IPS-18c (cell line): Measurements from ENCODE around the gene INCA1.
A peak's percentile ranks its signal among the peaks of the same experiment; 100 is the strongest.

ENCODE experiments used
- H3K4me3 ChIP-seq: 2 replicates; pipeline ENCODE4 v1.7.0; 2013; ENCODE audit warnings: low read depth, mild to moderate bottlenecking, low read length, moderate library complexity; ENCODE audit not compliant: insufficient read depth
- H3K9me3 ChIP-seq: one replicate; pipeline ENCODE4 v1.6.1; 2013; ENCODE audit warnings: mild to moderate bottlenecking, low read length, moderate library complexity; ENCODE audit not compliant: control insufficient read depth, insufficient read depth

INCA1 gene

DNA sequence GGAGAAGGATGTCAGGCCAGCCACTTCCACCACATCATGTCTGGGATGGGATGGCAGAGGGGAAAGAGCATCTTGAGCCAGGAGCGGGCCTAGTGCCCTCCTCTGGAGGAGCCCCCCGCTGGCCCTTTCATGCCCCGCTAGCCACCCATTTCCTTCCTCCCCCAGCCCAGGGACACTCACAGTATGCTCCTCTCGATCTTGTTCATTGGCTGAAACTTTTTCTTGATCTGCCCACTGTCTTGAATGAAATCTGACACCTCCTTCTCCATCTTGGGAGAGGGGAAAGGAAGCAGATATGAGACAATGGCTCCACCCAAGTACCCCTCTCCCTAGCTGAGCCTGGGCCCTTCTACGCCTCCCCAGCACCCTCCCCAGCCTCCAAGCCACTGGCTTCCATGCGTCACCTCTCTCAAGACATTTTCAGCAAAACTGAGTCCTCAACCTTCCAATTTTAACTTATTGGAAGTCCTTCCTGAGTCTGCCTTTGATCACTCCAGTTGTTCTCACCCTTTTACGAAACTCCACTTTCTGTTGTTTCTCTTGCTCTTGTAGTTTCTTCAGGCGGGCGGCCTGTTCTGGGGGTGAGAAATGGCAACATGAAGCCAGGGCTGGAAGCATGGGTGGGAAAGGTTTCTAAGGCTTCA is 36.9 kb downstream of the INCA1 start:
- H3K4me3 ChIP-seq, result no peak overlapping the region
- H3K9me3 ChIP-seq, result no peaks in the 10 kb centered on the region

- H3K4me3 ChIP-seq, result no peak overlapping the region
- H3K9me3 ChIP-seq, result no peaks in the 10 kb centered on the region
These were observed 37.9 kb downstream of the INCA1 start for GRCh38 chr17:4959261-4959965.

DNA sequence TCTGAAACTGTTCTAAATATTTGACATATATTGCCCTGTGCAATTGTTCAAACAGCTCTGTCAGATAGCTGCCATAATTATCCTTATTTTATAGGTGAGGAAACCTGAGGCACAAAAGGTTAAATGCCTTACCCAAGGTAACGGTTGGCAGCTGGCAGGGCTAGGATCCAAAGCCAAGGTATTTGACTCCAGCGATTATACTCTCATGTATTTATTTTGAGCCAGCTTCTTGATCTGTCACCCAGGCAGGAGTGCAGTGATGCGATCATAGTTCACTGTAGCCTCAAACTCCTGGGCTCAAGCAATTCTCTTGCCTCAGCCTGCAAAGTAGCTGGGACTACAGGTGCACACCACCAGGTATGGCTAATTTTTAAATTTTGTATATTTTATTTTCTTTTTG is 39.2 kb downstream of the INCA1 start:
- no peak overlapping the region for H3K4me3 ChIP-seq
- H3K9me3 ChIP-seq, result no peaks in the 10 kb centered on the region

GRCh38 chr17:4956493-4957061 is 40.7 kb downstream of the INCA1 start:
- H3K9me3 ChIP-seq, result no peaks in the 10 kb centered on the region
- no peak overlapping the region for H3K4me3 ChIP-seq

GRCh38 chr17:4955091-4955490 is 42.2 kb downstream of the INCA1 start:
- H3K4me3 ChIP-seq, result no peak overlapping the region
- no peaks in the 10 kb centered on the region for H3K9me3 ChIP-seq

DNA sequence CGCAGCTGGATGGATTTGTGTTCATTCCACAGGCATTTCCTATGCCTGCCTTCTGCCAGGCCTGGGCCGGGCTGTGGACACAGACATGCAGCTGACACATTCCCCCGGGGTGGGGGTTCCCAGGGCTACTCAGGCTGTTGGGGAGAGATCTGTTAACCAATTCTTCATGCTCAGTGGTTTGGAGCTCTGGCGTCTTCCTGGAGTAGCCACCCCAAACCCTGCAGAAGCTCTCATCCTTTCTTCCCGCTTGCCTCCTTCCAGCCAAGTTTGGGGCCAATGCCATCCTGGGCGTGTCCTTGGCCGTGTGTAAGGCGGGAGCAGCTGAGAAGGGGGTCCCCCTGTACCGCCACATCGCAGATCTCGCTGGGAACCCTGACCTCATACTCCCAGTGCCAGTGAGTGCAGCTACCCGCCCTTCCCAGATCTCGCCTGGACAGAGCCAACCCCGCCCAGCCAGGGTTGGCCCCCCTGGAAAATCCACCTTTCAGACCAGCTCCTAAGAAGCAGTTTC is 43.8 kb downstream of the INCA1 start:
- Histone ChIP-seq H3K9me3 (no peaks in the 10 kb centered on the region), H3K4me3 (no peak overlapping the region)

DNA sequence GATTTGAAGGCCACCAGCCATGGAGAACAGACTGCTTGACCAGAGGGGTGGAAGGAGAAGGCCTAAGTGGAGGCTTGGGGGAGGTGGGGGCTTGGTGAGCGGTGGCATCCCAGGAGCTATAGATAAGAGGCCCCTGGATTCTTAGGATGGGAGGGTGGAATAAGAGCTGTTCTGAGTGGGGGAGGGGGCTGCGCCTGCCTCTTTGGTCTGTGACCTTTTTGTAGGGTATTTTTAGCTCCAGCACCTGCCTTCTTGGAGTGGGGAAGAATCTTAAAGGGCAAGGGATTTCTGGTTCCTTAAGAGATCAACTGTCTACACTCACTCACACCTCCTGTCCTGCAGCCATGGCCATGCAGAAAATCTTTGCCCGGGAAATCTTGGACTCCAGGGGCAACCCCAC is 45.8 kb downstream of the INCA1 start:
- Histone ChIP-seq H3K4me3 (peak overlapping the region; percentile 71; the same call in 1 of the 2 replicates), H3K9me3 (no peaks in the 10 kb centered on the region)

- peak within 1 kb of the TSS; percentile 71 for H3K4me3 ChIP-seq
These were observed 46.5 kb downstream of the INCA1 start, which contains the start of gene ENO3 for GRCh38 chr17:4950746-4951204. Gene ENO3 (plus strand): TSS chr17:4951119. CDS start chr17:4951830, 711 bp downstream.

GRCh38 chr17:4950075-4950745 is 47.1 kb downstream of the INCA1 start:
- peak overlapping the region; percentile 71 for H3K4me3 ChIP-seq

More at GRCh38 chr17:4950746-4951204, 46.5 kb downstream of the INCA1 start, which contains the start of gene ENO3:
- no peaks in the 10 kb centered on the region for H3K9me3 ChIP-seq

GRCh38 chr17:4949321-4950074 is 47.8 kb downstream of the INCA1 start:
- no peaks in the 10 kb centered on the region for H3K9me3 ChIP-seq
- peak overlapping the region; percentile 94 for H3K4me3 ChIP-seq

More at GRCh38 chr17:4950075-4950745, 47.1 kb downstream of the INCA1 start:
- H3K9me3 ChIP-seq, result no peaks in the 10 kb centered on the region

DNA sequence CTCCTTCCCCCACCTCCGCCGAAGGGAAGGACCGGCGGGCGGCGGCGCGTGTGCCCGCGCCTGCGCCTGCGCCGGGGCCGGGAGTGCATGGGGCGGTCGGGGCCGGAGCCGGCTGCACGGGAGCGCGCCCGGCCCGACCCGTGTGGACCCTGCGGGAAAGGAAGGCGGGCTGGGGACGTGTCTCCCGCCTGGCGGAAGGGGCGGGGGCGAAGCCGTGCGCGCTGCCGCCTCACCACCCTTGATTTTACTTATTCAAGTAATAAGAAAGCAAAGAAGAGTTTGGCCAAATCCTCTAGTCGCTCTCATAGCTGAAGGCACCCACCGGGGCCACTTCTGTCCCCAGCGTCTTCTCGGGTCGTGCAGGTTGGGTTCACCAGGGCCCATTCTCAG is 48.4 kb downstream of the INCA1 start:
- H3K9me3 ChIP-seq, result no peaks in the 10 kb centered on the region
- H3K4me3 ChIP-seq, result peak overlapping the region; percentile 94

DNA sequence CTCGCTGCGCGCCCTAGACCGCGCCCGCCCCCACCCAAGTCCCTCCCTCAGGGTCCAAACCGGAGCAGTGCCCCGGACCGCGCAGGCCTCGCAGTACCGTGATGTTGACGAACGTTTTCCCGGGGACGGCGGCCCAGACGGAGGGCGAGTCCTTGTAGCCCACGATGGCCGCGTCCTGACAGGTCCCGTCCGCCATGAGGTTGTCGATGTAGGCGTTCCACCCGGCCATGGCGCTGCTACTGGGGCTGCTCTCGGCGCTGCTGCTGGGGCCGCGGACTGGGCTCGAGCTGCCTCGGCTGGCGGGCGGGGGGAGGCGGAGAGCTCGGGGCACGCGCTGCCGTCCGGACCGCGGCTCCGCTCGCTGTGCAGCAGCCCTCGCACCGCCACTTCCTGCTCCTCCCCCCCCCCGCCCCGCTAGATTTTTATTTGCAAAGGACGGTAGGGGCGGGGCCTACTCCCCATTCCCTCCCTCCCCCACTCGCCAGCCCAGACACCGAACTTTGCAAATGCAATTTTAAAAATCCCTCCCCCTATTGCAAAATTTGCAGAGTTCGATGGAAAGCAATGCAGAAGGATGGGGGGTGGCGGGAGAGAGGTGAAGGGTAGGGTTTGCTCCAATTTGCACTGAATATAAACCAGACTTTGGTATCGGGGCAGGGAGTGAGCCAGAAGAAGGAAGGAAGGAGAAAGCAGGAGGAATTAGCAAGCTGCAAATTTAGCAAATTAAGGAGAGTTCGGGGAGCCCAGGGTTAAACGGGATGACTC is 49.0 kb downstream of the INCA1 start, which contains the start of gene PFN1:
Gene PFN1 (minus strand): TSS at position 365 of the 765 bp plus-strand sequence. CDS start 136 bp downstream, at position 229.
- Histone ChIP-seq H3K9me3 (no peaks in the 10 kb centered on the region), H3K4me3 (peak within 1 kb of the TSS; percentile 94)

- Histone ChIP-seq H3K4me3 (peak overlapping the region; percentile 94), H3K9me3 (no peaks in the 10 kb centered on the region)
These were observed 49.7 kb downstream of the INCA1 start for GRCh38 chr17:4947411-4948165.

GRCh38 chr17:4947010-4947410 is 50.3 kb downstream of the INCA1 start:
- no peaks in the 10 kb centered on the region for H3K9me3 ChIP-seq
- peak overlapping the region; percentile 94 for H3K4me3 ChIP-seq

DNA sequence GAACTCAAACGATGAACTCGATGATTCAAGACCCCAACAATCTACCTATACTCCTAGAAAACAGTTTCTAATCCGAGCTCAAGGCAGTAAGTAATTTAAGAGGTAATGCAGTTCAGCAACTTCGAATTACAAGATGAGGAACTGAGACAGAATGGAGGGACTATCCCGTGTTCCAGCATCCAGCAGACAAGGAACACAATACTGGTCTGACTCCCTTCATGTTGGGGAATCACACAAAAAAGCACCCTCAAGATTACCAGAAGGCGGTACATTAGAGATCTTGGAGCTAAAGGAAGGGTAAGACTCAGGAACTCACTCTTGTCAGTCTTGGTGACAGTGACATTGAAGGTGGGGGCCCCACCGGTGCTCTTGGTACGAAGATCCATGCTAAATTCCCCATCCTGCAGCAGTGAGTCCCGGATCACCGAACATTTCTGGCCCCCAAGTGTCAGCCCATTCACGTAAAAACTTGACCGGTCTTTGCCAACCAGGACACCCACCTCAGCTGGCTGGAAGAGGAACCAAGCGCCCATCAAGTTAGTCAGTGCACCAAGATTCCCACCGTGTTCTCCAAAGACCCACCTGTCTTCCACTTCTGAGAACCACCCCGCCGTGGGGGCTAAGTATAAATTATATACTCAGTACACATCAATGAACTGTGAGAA is 50.9 kb downstream of the INCA1 start:
- H3K9me3 ChIP-seq, result no peaks in the 10 kb centered on the region
- H3K4me3 ChIP-seq, result peak overlapping the region; percentile 94
